Measurements from ENCODE around the gene TLR1. TPM values are rescaled to one million over a fixed set of nuclear protein-coding genes. Genes with fewer than 3 reads are reported as not detected.

Gene TLR1
- total and polyA plus RNA-seq, 2 donors (not counting 1 experiment from before 2014, with no cell fraction given), result 23.4 to 50.8 TPM

GRCh38 chr4:38802561-38803355 is 1.8 kb downstream of the TLR1 start:
- Histone ChIP-seq H2AFZ (ENCODE audit: insufficient read depth, low read depth, low read length, poor library complexity, severe bottlenecking) (no peak overlapping the region), H4K20me1 (ENCODE audit: control insufficient read depth, insufficient read depth, low read length, poor library complexity, severe bottlenecking) (no peaks in the 10 kb centered on the region), H3K36me3 (replicated peaks in 1 of 2; ENCODE audit: control extremely low read depth in 1 of 2, control insufficient read depth in 1 of 2, extremely low read depth in 1 of 2, insufficient read depth in 2 of 2, low read length in 1 of 2) (peaks cover 24 to 55% of the 10 kb centered on the region in 2 experiments), H3K4me2 (replicated peaks; ENCODE audit: low read depth, low read length, poor library complexity, severe bottlenecking) (peak overlapping the region; percentile 74), H3K27ac (ENCODE audit: low read length in 2 of 2) (peak overlapping the region in 1 of 2 donors; percentile 97), H3K27me3 (replicated peaks in 1 of 4; ENCODE audit: control extremely low read depth in 1 of 4, control insufficient read depth in 3 of 4, insufficient read depth in 4 of 4, low read length in 3 of 4) (no peaks in the 10 kb centered on the region), H3K4me3 (ENCODE audit: control extremely low read depth in 1 of 5, extremely low read depth in 1 of 5, insufficient read depth in 1 of 5, low read depth in 2 of 5, low read length in 4 of 5) (peak overlapping the region in 4 of 5 experiments; percentile 15 to 97 (median 77)), H3K79me2 (ENCODE audit: control insufficient read depth, insufficient read depth, low read length) (peaks cover 56% of the 10 kb centered on the region), H3K9me3 (ENCODE audit: control extremely low read depth in 1 of 3, control insufficient read depth in 2 of 3, insufficient read depth in 1 of 3, low read length in 2 of 3) (peaks cover 14 to 51% (median 31%) of the 10 kb centered on the region in 3 donors), H3K4me1 (ENCODE audit: control insufficient read depth in 2 of 2, insufficient read depth in 2 of 2, low read length in 2 of 2) (peaks cover 32 to 45% of the 10 kb centered on the region in 2 donors), H3K9ac (ENCODE audit: low read length) (peak overlapping the region; percentile 83)
- TF ChIP-seq CTCF (IDR thresholded peaks at IDR 0.05), result no peak
- no peak for TF ChIP-seq EZH2 (IDR thresholded peaks at IDR 0.05; ENCODE audit: borderline replicate concordance, insufficient read depth, low read depth, low read length, poor library complexity, severe bottlenecking)
- 98% methylated on average over 8 of the region's 15 CpGs for WGBS (ENCODE audit: insufficient coverage)
- peaks cover 52% of the 10 kb centered on the region for H3K4me1 Mint-ChIP-seq
- POLR2A ChIA-PET, result interaction anchor here (1.2 to 3.9 kb wide), 3 partner anchors 8 to 42 kb away, joined by 4 to 26 read pairs (median 10); partner anchors contain the start of gene TLR10
- H3K27me3 Mint-ChIP-seq, result no peaks in the 10 kb centered on the region
- H3K4me3 Mint-ChIP-seq, result peak overlapping the region; percentile 80
- DNase-seq (peak; percentile 42), ATAC-seq (ENCODE audit: low read depth) (no peak)
- CTCF ChIA-PET, result interaction anchor here (1.5 to 7.7 kb wide), 11 partner anchors 10 to 623 kb away, joined by 3 to 180 read pairs (median 27); partner anchors contain the start of genes TLR10 and TLR6
- peaks cover 12% of the 10 kb centered on the region for H3K9me3 Mint-ChIP-seq (ENCODE audit: insufficient read depth)
- peak overlapping the region; percentile 87 for H3K27ac Mint-ChIP-seq
- intact Hi-C loops (cut with micrococcal nuclease), result loop anchor here (5.0 to 10.0 kb wide), 2 partner anchors 485 to 562 kb away; partner anchors contain the start of gene RFC1

Data from B cell (primary cell).